ENCODE data around the gene CST8. TPM values are rescaled to one million over a fixed set of nuclear protein-coding genes. Genes with fewer than 3 reads are reported as not detected.

The CST8 gene, protein sequence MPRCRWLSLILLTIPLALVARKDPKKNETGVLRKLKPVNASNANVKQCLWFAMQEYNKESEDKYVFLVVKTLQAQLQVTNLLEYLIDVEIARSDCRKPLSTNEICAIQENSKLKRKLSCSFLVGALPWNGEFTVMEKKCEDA
- total RNA-seq: not detected

DNA sequence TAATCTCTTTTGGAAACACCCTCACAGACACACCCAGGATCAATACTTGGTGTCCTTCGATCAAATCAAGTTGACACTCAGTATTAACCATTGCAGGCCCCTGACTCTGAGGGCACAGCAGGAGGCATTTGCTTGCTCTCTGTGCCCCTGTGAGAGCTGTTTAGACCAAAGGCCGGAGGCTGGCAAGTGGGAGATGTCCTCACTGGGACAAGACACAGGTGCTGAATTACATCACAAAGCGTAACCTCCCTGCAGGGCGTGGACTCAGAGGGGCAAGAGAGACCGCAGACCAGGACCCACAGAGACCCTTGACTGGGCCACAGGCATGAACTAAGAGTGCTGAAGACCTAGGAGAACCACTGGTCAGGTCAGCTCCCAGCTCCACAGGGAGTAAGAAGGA is at the start of gene CST8:
Gene CST8 (plus strand): TSS at position 301 of the 400 bp plus-strand sequence. CDS start 551 bp downstream, outside the sequence.
- peaks cover 0 to 2% (median 0%) of the 10 kb centered on the region in 3 donors for H3K9me3 ChIP-seq (ENCODE audit: control insufficient read depth in 3 of 3, low read length in 3 of 3)
- H3K27ac ChIP-seq (ENCODE audit: low read depth, low read length): no peak within 1 kb of the TSS
- no peaks in the 10 kb centered on the region for H3K36me3 ChIP-seq (ENCODE audit: control insufficient read depth in 3 of 3, insufficient read depth in 3 of 3, low read length in 3 of 3)
- H3K4me3 ChIP-seq (ENCODE audit: low read length in 3 of 3): no peak within 1 kb of the TSS
- no peak within 1 kb of the TSS for H3K9ac ChIP-seq (ENCODE audit: low read depth in 1 of 3, low read length in 3 of 3)
- no peaks in the 10 kb centered on the region for H3K27me3 ChIP-seq (ENCODE audit: control insufficient read depth in 3 of 3, insufficient read depth in 3 of 3, low read length in 3 of 3)
- no peaks in the 10 kb centered on the region for H3K4me1 ChIP-seq (ENCODE audit: control insufficient read depth in 3 of 3, insufficient read depth in 3 of 3, low read length in 3 of 3)

DNA sequence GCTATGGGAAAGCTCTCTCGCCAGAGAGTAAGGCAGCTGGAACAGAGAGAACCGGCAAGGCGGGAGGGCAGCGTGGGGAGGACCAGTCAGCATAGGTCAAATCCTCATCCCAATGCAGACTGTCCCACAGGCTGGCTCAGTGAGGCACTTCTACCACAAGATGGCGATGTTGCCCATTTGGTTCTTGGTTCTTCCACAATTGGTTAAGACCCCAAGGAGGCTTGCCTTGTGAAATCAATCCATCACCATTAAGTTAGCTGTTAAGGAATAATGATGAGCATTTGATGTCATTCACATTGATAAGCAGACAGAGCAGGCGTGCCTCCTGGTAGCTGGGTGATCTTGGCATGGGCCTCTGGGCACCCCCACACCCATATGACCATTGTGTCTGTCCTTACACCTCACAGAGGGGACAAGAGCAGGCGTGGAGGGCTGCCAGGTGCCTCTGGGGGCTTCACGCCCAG is 49.0 kb upstream of the CST8 start:
- Histone ChIP-seq H3K27me3 (ENCODE audit: control insufficient read depth in 3 of 3, insufficient read depth in 3 of 3, low read length in 3 of 3) (no peaks in the 10 kb centered on the region), H3K27ac (ENCODE audit: low read depth, low read length) (no peak overlapping the region), H3K9ac (ENCODE audit: low read depth in 1 of 3, low read length in 3 of 3) (no peak overlapping the region), H3K9me3 (ENCODE audit: control insufficient read depth in 3 of 3, low read length in 3 of 3) (no peaks in the 10 kb centered on the region), H3K36me3 (ENCODE audit: control insufficient read depth in 3 of 3, insufficient read depth in 3 of 3, low read length in 3 of 3) (no peaks in the 10 kb centered on the region), H3K4me3 (ENCODE audit: low read length in 3 of 3) (no peak overlapping the region), H3K4me1 (ENCODE audit: control insufficient read depth in 3 of 3, insufficient read depth in 3 of 3, low read length in 3 of 3) (no peaks in the 10 kb centered on the region)

DNA sequence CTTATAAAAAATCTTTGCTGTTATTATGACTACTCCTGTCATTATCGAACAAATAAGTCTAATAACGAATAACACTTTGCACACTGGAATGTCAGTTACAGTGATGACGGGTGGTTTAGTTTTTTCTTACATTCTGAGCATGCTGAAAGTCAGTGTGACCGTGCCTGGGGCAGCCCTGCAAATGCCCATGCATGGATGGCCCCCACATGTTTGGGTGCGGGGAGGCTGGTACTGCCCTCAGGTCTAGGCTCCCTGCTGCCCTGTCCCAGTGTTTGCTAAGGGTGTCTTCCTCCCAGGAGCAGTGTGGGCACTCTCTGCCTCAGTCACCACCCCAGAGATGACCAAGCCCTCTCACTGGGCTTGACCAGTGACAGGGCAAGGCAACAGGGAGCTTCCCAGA is 48.5 kb upstream of the CST8 start:
- Histone ChIP-seq H3K4me1 (ENCODE audit: control insufficient read depth in 3 of 3, insufficient read depth in 3 of 3, low read length in 3 of 3) (no peaks in the 10 kb centered on the region), H3K9me3 (ENCODE audit: control insufficient read depth in 3 of 3, low read length in 3 of 3) (no peaks in the 10 kb centered on the region), H3K4me3 (ENCODE audit: low read length in 3 of 3) (no peak overlapping the region), H3K36me3 (ENCODE audit: control insufficient read depth in 3 of 3, insufficient read depth in 3 of 3, low read length in 3 of 3) (no peaks in the 10 kb centered on the region), H3K9ac (ENCODE audit: low read depth in 1 of 3, low read length in 3 of 3) (no peak overlapping the region), H3K27me3 (ENCODE audit: control insufficient read depth in 3 of 3, insufficient read depth in 3 of 3, low read length in 3 of 3) (no peaks in the 10 kb centered on the region), H3K27ac (ENCODE audit: low read depth, low read length) (no peak overlapping the region)

GRCh38 chr20:23444859-23445258 is 46.1 kb upstream of the CST8 start:
- no peaks in the 10 kb centered on the region for H3K9me3 ChIP-seq (ENCODE audit: control insufficient read depth in 3 of 3, low read length in 3 of 3)
- no peaks in the 10 kb centered on the region for H3K36me3 ChIP-seq (ENCODE audit: control insufficient read depth in 3 of 3, insufficient read depth in 3 of 3, low read length in 3 of 3)
- no peak overlapping the region for H3K9ac ChIP-seq (ENCODE audit: low read depth in 1 of 3, low read length in 3 of 3)
- H3K27me3 ChIP-seq (ENCODE audit: control insufficient read depth in 3 of 3, insufficient read depth in 3 of 3, low read length in 3 of 3): no peaks in the 10 kb centered on the region
- no peak overlapping the region for H3K4me3 ChIP-seq (ENCODE audit: low read length in 3 of 3)
- no peaks in the 10 kb centered on the region for H3K4me1 ChIP-seq (ENCODE audit: control insufficient read depth in 3 of 3, insufficient read depth in 3 of 3, low read length in 3 of 3)
- H3K27ac ChIP-seq (ENCODE audit: low read depth, low read length): no peak overlapping the region

GRCh38 chr20:23445596-23446217 is 45.2 kb upstream of the CST8 start:
- Histone ChIP-seq H3K4me3 (ENCODE audit: low read length in 3 of 3) (no peak overlapping the region), H3K4me1 (ENCODE audit: control insufficient read depth in 3 of 3, insufficient read depth in 3 of 3, low read length in 3 of 3) (no peaks in the 10 kb centered on the region), H3K27me3 (ENCODE audit: control insufficient read depth in 3 of 3, insufficient read depth in 3 of 3, low read length in 3 of 3) (no peaks in the 10 kb centered on the region), H3K27ac (ENCODE audit: low read depth, low read length) (no peak overlapping the region), H3K36me3 (ENCODE audit: control insufficient read depth in 3 of 3, insufficient read depth in 3 of 3, low read length in 3 of 3) (no peaks in the 10 kb centered on the region), H3K9me3 (ENCODE audit: control insufficient read depth in 3 of 3, low read length in 3 of 3) (no peaks in the 10 kb centered on the region), H3K9ac (ENCODE audit: low read depth in 1 of 3, low read length in 3 of 3) (no peak overlapping the region)

- Histone ChIP-seq H3K27ac (ENCODE audit: low read depth, low read length) (no peak overlapping the region), H3K9me3 (ENCODE audit: control insufficient read depth in 3 of 3, low read length in 3 of 3) (no peaks in the 10 kb centered on the region), H3K27me3 (ENCODE audit: control insufficient read depth in 3 of 3, insufficient read depth in 3 of 3, low read length in 3 of 3) (peaks cover 0 to 5% (median 0%) of the 10 kb centered on the region in 3 donors), H3K4me1 (ENCODE audit: control insufficient read depth in 3 of 3, insufficient read depth in 3 of 3, low read length in 3 of 3) (no peaks in the 10 kb centered on the region), H3K9ac (ENCODE audit: low read depth in 1 of 3, low read length in 3 of 3) (no peak overlapping the region), H3K4me3 (ENCODE audit: low read length in 3 of 3) (no peak overlapping the region), H3K36me3 (ENCODE audit: control insufficient read depth in 3 of 3, insufficient read depth in 3 of 3, low read length in 3 of 3) (no peaks in the 10 kb centered on the region)
Observed at GRCh38 chr20:23446505-23446904, 44.4 kb upstream of the CST8 start.

GRCh38 chr20:23448167-23448566 is 42.8 kb upstream of the CST8 start:
- no peak overlapping the region for H3K27ac ChIP-seq (ENCODE audit: low read depth, low read length)
- no peak overlapping the region for H3K4me3 ChIP-seq (ENCODE audit: low read length in 3 of 3)
- no peaks in the 10 kb centered on the region for H3K9me3 ChIP-seq (ENCODE audit: control insufficient read depth in 3 of 3, low read length in 3 of 3)
- no peaks in the 10 kb centered on the region for H3K36me3 ChIP-seq (ENCODE audit: control insufficient read depth in 3 of 3, insufficient read depth in 3 of 3, low read length in 3 of 3)
- H3K27me3 ChIP-seq (ENCODE audit: control insufficient read depth in 3 of 3, insufficient read depth in 3 of 3, low read length in 3 of 3): peaks cover 0 to 6% (median 4%) of the 10 kb centered on the region in 3 donors
- H3K4me1 ChIP-seq (ENCODE audit: control insufficient read depth in 3 of 3, insufficient read depth in 3 of 3, low read length in 3 of 3): no peaks in the 10 kb centered on the region
- H3K9ac ChIP-seq (ENCODE audit: low read depth in 1 of 3, low read length in 3 of 3): no peak overlapping the region

- no peaks in the 10 kb centered on the region for H3K4me1 ChIP-seq (ENCODE audit: control insufficient read depth in 3 of 3, insufficient read depth in 3 of 3, low read length in 3 of 3)
- H3K9ac ChIP-seq (ENCODE audit: low read depth in 1 of 3, low read length in 3 of 3): no peak overlapping the region
Observed at GRCh38 chr20:23449421-23449820, 41.5 kb upstream of the CST8 start.

DNA sequence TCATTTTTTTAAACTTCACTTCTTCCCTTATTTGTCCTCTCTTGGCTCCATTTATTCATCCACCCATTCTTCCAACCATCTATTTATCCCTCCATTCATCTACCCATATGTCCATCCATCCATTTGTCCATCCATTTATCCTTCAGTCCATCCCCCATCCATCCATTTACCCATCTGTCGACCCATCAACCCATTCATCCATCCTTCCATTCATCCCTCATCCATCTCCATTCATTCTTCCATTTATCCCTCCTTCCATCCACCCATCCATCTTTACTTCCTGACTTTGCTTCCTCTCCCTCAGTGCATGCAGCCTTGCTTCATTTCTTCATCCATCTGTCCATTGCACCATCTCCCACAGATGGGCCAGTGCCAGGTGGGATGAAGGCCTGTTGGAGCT is 40.0 kb upstream of the CST8 start:
- H3K9ac ChIP-seq (ENCODE audit: low read depth in 1 of 3, low read length in 3 of 3): no peak overlapping the region
- no peak overlapping the region for H3K4me3 ChIP-seq (ENCODE audit: low read length in 3 of 3)
- H3K4me1 ChIP-seq (ENCODE audit: control insufficient read depth in 3 of 3, insufficient read depth in 3 of 3, low read length in 3 of 3): no peaks in the 10 kb centered on the region
- H3K27ac ChIP-seq (ENCODE audit: low read depth, low read length): no peak overlapping the region
- H3K27me3 ChIP-seq (ENCODE audit: control insufficient read depth in 3 of 3, insufficient read depth in 3 of 3, low read length in 3 of 3): peaks cover 4 to 11% (median 8%) of the 10 kb centered on the region in 3 donors
- H3K9me3 ChIP-seq (ENCODE audit: control insufficient read depth in 3 of 3, low read length in 3 of 3): peaks cover 0 to 2% (median 0%) of the 10 kb centered on the region in 3 donors
- H3K36me3 ChIP-seq (ENCODE audit: control insufficient read depth in 3 of 3, insufficient read depth in 3 of 3, low read length in 3 of 3): no peaks in the 10 kb centered on the region

More at GRCh38 chr20:23449421-23449820, 41.5 kb upstream of the CST8 start:
- Histone ChIP-seq H3K36me3 (ENCODE audit: control insufficient read depth in 3 of 3, insufficient read depth in 3 of 3, low read length in 3 of 3) (no peaks in the 10 kb centered on the region), H3K4me3 (ENCODE audit: low read length in 3 of 3) (no peak overlapping the region), H3K9me3 (ENCODE audit: control insufficient read depth in 3 of 3, low read length in 3 of 3) (no peaks in the 10 kb centered on the region), H3K27ac (ENCODE audit: low read depth, low read length) (no peak overlapping the region), H3K27me3 (ENCODE audit: control insufficient read depth in 3 of 3, insufficient read depth in 3 of 3, low read length in 3 of 3) (peaks cover 4 to 11% (median 8%) of the 10 kb centered on the region in 3 donors)

- peaks cover 4 to 11% (median 8%) of the 10 kb centered on the region in 3 donors for H3K27me3 ChIP-seq (ENCODE audit: control insufficient read depth in 3 of 3, insufficient read depth in 3 of 3, low read length in 3 of 3)
- H3K9ac ChIP-seq (ENCODE audit: low read depth in 1 of 3, low read length in 3 of 3): no peak overlapping the region
- H3K9me3 ChIP-seq (ENCODE audit: control insufficient read depth in 3 of 3, low read length in 3 of 3): peaks cover 0 to 2% (median 0%) of the 10 kb centered on the region in 3 donors
- no peaks in the 10 kb centered on the region for H3K36me3 ChIP-seq (ENCODE audit: control insufficient read depth in 3 of 3, insufficient read depth in 3 of 3, low read length in 3 of 3)
- no peak overlapping the region for H3K27ac ChIP-seq (ENCODE audit: low read depth, low read length)
- H3K4me3 ChIP-seq (ENCODE audit: low read length in 3 of 3): no peak overlapping the region
- H3K4me1 ChIP-seq (ENCODE audit: control insufficient read depth in 3 of 3, insufficient read depth in 3 of 3, low read length in 3 of 3): no peaks in the 10 kb centered on the region
Observed at GRCh38 chr20:23451956-23452487, 38.9 kb upstream of the CST8 start.
